Measurements from ENCODE around the gene SAMM50.
A peak's percentile ranks its signal among the peaks of the same experiment; 100 is the strongest.
"Not testable (repeated sequence)": the region's sequence is repeated elsewhere in the genome, so short reads cannot be mapped to it uniquely, and the experiment has no call there.

The SAMM50 gene

GRCh38 chr22:44014241-44014640 lies 59.0 kb downstream of the SAMM50 start:
- CTCF ChIA-PET: interaction anchor here (0.7 kb wide), 1 partner anchor 11 kb away, joined by 3 read pairs; no protein-coding TSS in a partner anchor
- POLR2A ChIA-PET (ENCODE audit: low non-redundant PET): no interaction called here
- DNase-seq (ENCODE audit: low spot score): no peak
- no peak overlapping the region for H3K27ac ChIP-seq
- no peak for TF ChIP-seq CTCF (conservative IDR thresholded peaks at IDR 0.05; ENCODE audit: low read depth)

- DNase-seq (ENCODE audit: low spot score); H3K27ac ChIP-seq; POLR2A ChIA-PET (ENCODE audit: low non-redundant PET): not testable (repeated sequence)
- CTCF ChIA-PET: interaction anchor here (1.4 kb wide), 1 partner anchor 23 kb away, joined by 3 read pairs; no protein-coding TSS in a partner anchor
These were observed 61.3 kb downstream of the SAMM50 start for GRCh38 chr22:44016586-44016985.

DNA sequence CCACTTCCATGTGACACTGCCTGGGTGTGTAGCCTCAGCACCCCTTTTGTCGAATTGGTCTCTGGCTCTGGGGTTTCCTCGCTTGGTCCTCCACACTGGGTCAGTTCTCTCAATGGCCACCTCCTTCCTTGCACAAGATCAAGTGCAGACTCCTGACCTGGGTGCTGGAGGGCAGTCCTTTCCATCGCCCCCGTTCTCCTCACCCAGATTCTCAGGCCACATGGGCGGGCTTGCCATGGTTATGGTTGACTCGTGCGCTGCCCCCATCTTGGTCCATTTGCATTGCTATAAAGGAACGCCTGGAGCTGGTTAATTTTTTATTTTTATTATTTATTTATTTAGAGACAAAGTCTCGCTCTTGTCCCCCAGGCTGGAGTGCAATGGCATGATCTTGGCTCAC lies 63.4 kb downstream of the SAMM50 start:
- TF ChIP-seq CTCF (conservative IDR thresholded peaks at IDR 0.05; ENCODE audit: low read depth): no peak
- POLR2A ChIA-PET (ENCODE audit: low non-redundant PET): no interaction called here
- CTCF ChIA-PET: no interaction called here

DNA sequence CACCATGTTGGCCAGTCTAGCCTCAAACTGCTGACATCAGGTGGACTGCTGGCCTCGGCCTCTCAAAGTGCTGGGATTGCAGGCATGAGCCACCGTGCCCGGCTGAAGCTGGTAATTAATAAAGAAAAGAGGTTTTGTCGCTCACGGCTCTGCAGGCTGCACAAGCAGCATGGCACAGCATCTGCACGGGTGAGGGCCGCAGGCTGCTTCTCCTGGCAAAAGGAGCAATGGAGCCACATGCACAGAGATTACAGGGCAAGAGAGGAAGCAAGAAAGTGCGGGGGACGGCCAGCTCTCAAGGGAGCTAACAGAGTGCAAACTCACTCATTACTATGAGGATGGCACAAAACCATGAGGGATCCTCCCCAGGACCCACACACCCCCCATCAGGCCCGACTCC lies 64.2 kb downstream of the SAMM50 start:
- ChIA-PET POLR2A (ENCODE audit: low non-redundant PET) (no interaction called here), CTCF (no interaction called here)
- no peak for TF ChIP-seq CTCF (conservative IDR thresholded peaks at IDR 0.05; ENCODE audit: low read depth)
- no peak overlapping the region for H3K27ac ChIP-seq
- no peak for DNase-seq (ENCODE audit: low spot score)

More for the DNA sequence above, 63.4 kb downstream of the SAMM50 start:
- DNase-seq (ENCODE audit: low spot score): no peak
- no peak overlapping the region for H3K27ac ChIP-seq

DNA sequence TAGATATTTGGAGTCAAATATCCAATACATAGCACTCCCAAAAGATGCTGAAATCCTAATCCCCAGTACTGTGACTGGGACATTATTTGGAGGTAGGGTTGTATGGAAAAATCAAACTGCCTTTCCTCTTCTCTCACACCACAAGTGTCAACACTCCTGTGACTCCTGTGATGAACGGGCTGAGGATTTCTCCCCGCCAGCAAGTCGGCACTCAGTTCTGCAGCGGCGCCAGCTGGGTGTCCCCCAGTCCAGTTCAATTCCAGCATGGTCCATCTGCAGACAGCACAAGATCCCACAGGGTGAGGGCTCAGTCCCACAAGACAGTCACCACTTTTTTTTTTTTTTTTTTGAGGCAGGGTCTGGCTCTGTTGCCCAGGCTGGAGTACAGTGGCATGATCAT lies 64.6 kb downstream of the SAMM50 start:
- no peak for DNase-seq (ENCODE audit: low spot score)
- ChIA-PET POLR2A (ENCODE audit: low non-redundant PET) (no interaction called here), CTCF (no interaction called here)
- H3K27ac ChIP-seq: no peak overlapping the region
- no peak for TF ChIP-seq CTCF (conservative IDR thresholded peaks at IDR 0.05; ENCODE audit: low read depth)

DNA sequence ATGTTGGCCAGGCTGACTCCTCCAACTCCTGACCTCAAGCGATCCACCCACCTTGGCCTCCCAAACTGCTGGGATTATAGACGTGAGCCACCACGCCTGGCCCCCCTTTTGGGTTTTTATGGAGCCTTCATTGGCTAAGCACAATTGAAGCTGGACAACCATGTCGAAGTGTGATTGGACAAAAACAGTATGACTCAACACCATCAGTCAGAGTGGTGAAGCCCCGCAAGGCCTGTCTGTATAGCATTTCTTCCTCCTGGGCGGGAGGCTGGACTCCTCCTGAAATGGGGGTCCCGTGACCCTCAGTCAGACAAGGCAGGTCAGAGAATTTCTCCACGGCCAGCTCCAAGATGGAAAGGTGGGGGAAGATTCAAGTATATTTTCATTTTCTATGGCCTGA lies 65.7 kb downstream of the SAMM50 start:
- TF ChIP-seq CTCF (conservative IDR thresholded peaks at IDR 0.05; ENCODE audit: low read depth): no peak
- CTCF ChIA-PET: interaction anchor here (0.8 to 0.9 kb wide), 2 partner anchors 61 to 65 kb away, joined by 3 to 8 read pairs; no protein-coding TSS in a partner anchor
- POLR2A ChIA-PET (ENCODE audit: low non-redundant PET): no interaction called here
- no peak for DNase-seq (ENCODE audit: low spot score)
- H3K27ac ChIP-seq: peak overlapping the region; percentile 38

- no peak for DNase-seq (ENCODE audit: low spot score)
- ChIA-PET POLR2A (ENCODE audit: low non-redundant PET) (no interaction called here), CTCF (no interaction called here)
- H3K27ac ChIP-seq: peak overlapping the region; percentile 60
- TF ChIP-seq CTCF (conservative IDR thresholded peaks at IDR 0.05; ENCODE audit: low read depth): no peak
These were observed 68.4 kb downstream of the SAMM50 start for GRCh38 chr22:44023404-44024287.

Data from RWPE1 (cell line).